ENCODE measurements around the gene HID1.

DNA sequence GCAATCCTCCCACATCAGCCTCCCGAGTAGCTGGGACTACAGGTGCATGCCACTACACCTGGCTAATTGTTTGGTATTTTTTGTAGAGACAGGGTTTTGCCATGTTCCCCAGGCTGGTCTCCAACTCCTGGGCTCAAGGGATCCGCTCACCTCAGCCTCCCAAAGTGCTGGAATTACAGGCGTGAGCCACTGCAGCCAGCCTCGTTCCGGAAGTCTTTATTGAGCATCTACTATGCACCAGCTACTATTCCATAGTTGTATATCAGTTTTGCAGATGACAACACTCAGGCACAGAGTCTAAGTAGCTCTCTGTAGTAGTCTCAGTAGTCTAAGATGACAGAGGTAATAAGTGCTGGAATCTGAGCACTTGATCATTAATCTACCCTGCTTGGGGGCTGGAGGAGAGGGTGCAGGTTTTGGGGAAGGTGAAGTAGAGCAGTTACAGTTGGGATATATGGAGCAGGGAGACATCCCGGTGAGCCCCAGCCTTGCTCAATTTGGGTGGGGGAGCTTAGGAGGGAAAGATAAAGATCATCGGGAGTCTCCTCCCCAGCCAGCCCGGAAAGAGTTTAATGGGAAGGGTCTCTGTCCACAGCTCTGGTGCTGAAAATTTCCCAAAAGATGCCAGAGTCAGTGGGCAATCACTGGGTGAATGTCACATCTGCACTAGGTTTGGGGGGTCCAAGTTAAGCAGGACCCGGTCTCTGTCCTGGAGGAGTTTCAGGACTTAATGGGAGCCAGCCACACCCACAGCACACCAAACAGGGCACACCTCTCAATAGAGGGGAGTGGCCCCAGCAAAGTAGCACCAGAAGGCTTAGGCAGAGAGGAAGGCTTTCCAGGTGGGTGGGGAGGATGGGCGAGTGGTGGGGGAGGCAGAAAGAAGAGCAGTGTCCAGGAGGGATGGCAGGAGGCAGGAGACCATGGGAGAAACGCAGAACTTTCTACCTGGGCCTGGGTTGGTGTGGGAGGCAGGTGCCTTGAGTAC, 35.2 kb downstream of the HID1 start:
- TF ChIP-seq, protein P1, sequence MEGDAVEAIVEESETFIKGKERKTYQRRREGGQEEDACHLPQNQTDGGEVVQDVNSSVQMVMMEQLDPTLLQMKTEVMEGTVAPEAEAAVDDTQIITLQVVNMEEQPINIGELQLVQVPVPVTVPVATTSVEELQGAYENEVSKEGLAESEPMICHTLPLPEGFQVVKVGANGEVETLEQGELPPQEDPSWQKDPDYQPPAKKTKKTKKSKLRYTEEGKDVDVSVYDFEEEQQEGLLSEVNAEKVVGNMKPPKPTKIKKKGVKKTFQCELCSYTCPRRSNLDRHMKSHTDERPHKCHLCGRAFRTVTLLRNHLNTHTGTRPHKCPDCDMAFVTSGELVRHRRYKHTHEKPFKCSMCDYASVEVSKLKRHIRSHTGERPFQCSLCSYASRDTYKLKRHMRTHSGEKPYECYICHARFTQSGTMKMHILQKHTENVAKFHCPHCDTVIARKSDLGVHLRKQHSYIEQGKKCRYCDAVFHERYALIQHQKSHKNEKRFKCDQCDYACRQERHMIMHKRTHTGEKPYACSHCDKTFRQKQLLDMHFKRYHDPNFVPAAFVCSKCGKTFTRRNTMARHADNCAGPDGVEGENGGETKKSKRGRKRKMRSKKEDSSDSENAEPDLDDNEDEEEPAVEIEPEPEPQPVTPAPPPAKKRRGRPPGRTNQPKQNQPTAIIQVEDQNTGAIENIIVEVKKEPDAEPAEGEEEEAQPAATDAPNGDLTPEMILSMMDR (IDR thresholded peaks at IDR 0.05): no peak
- no peak for TF ChIP-seq POLR2A (IDR thresholded peaks at IDR 0.05)
